D721Med (cell line): ENCODE results near the gene HOXC11.

ENCODE experiments used
- DNase-seq: peaks from one replicate; pipeline ENCODE4 v3.0.0; 2011; ENCODE audit warnings: low spot score; ENCODE audit not compliant: insufficient read length
- FAIRE-seq: peaks from 2 replicates; lab custom pipeline; 2011; peaks lifted over from hg19 to GRCh38; lab: Jason Lieb, UNC
- CTCF ChIP-seq: IDR thresholded peaks from 2 replicates; pipeline ENCODE4 v1.5.1; 2012; ENCODE audit warnings: mild to moderate bottlenecking, control low read depth; ENCODE audit not compliant: insufficient read depth; ENCODE audit errors: missing control alignments

The HOXC11 gene

GRCh38 chr12:53961025-53961761 lies 11.7 kb upstream of the HOXC11 start:
- no peak for TF ChIP-seq CTCF
- DNase-seq, result no peak
- no peak for FAIRE-seq

- FAIRE-seq, result no peak
- no peak for TF ChIP-seq CTCF
- DNase-seq, result no peak
Measured at GRCh38 chr12:53963005-53963404, 9.9 kb upstream of the HOXC11 start.

GRCh38 chr12:53963434-53964314 lies 9.3 kb upstream of the HOXC11 start:
- FAIRE-seq, result no peak
- no peak for TF ChIP-seq CTCF
- DNase-seq, result no peak

- FAIRE-seq, result no peak
- no peak for DNase-seq
- no peak for TF ChIP-seq CTCF
Measured at GRCh38 chr12:53964315-53964713, 8.6 kb upstream of the HOXC11 start.

- no peak for TF ChIP-seq CTCF
Measured at GRCh38 chr12:53965281-53966084, 7.4 kb upstream of the HOXC11 start.

GRCh38 chr12:53966085-53966384 lies 6.9 kb upstream of the HOXC11 start:
- no peak for TF ChIP-seq CTCF
- DNase-seq (no peak), FAIRE-seq (no peak)

More at GRCh38 chr12:53965281-53966084, 7.4 kb upstream of the HOXC11 start:
- DNase-seq (no peak), FAIRE-seq (no peak)
